RWPE2 (cell line): Measurements from ENCODE around the gene DUOXA1.

Source experiments
- ATAC-seq: fragments of 200-7000 bp; cut with Tn5 transposase; 3 replicates; pipeline ENCODE4 v1.9.1; 2021; ENCODE audit warnings: low read depth
- DNase-seq: peaks from one replicate; pipeline ENCODE4 v3.0.0-alpha.2; 2020; ENCODE audit warnings: low spot score
- H3K27ac ChIP-seq: fragments of 450-650 bp; 2 replicates; pipeline ENCODE4 v1.5.1; 2017; ENCODE audit warnings: mild to moderate bottlenecking; ENCODE audit not compliant: poor library complexity, severe bottlenecking
- H3K27me3 ChIP-seq: fragments of 250-450 bp; sonication (Bioruptor Pico); 2 replicates; pipeline ENCODE4 v1.5.1; 2021; ENCODE audit warnings: mild to moderate bottlenecking, moderate library complexity; ENCODE audit not compliant: insufficient read depth, poor library complexity, severe bottlenecking
- H3K36me3 ChIP-seq: fragments of 250-450 bp; sonication (Bioruptor Pico); 2 replicates; pipeline ENCODE4 v1.5.1; 2020; ENCODE audit warnings: low read depth, mild to moderate bottlenecking, moderate library complexity
- H3K4me1 ChIP-seq: fragments of 250-450 bp; sonication (Bioruptor Pico); 2 replicates; pipeline ENCODE4 v1.5.1; 2021; ENCODE audit warnings: mild to moderate bottlenecking, moderate library complexity; ENCODE audit not compliant: insufficient read depth, poor library complexity, severe bottlenecking
- H3K4me3 ChIP-seq: fragments of 250-450 bp; sonication (Bioruptor Pico); 2 replicates; pipeline ENCODE4 v1.5.1; 2021; ENCODE audit warnings: mild to moderate bottlenecking, moderate library complexity; ENCODE audit not compliant: severe bottlenecking
- H3K9me3 ChIP-seq: fragments of 250-450 bp; sonication (Bioruptor Pico); 2 replicates; pipeline ENCODE4 v1.5.1; 2021; ENCODE audit warnings: mild to moderate bottlenecking, moderate library complexity; ENCODE audit not compliant: severe bottlenecking
- TF ChIP-seq, protein P1 (sequence below): fragments of 450-650 bp; IDR thresholded peaks from one replicate; pipeline ENCODE4 v1.5.1; 2017; ENCODE audit warnings: mild to moderate bottlenecking, moderate library complexity; ENCODE audit not compliant: poor library complexity, severe bottlenecking

DUOXA1 gene

DNA sequence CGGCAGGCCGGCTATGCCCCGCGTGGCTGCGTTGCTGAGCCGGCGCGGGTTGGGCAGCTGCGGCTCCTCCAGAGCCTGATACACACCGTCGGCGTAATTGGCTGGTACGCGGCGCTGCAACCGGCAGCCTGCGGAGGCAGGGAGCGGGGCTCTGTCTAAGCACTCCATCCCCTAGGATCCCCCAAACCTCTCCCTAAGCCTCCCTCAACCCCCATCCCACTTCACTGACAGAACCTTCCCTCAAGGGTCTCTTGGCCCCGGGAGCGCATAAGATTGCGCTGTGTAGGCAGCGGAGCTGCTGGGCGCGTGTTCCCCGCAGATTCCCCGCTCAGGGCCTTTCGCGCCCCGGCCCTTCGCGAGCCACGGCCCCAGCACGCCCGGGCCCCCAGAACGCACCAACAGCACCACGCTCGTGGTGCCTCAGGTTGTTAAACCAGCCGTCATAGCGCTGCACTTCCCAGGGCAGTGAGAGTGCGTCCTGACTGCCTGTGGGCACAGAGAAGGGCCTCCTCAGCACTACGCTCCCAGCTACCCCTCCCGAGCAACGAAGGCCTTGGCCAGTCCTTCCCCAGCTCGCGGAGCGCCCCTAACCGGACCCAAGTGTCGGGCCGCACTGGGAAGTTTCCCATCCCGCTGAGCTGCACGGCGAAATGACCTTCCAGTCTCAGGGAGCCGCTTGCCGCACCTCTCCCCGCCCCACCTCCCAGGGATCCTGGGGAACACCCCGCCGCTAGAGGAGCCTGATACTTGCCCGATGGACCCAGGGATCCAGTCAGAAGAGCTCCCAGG is 16.9 kb downstream of the DUOXA1 start:
- peak; percentile 38 for ATAC-seq

DNA sequence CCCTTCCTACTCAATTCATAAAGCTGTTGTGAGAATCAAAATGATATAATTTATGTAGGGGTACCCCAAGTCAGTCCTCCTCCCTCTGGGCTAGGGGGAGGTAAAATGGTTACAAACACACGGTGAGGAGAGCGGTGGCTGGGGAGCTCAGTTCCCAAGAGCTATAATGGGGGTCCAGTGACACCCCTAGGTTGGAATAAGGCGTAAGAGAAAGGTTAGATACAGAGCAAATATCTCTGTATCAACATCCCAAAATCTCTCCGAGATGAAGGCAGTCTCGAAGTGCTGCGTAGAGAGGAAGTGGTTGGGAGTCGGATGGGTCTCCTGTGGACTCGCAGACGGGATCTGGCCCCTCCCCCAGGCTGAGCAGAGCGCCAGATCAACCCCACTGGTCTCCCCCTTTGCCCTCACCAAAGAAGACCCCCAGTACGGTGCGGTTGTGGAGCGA is 17.5 kb downstream of the DUOXA1 start:
- Histone ChIP-seq H3K4me1 (no peaks in the 10 kb centered on the region), H3K27me3 (peaks cover 70% of the 10 kb centered on the region), H3K36me3 (no peaks in the 10 kb centered on the region), H3K4me3 (no peak overlapping the region), H3K9me3 (no peaks in the 10 kb centered on the region), H3K27ac (no peak overlapping the region)
- no peak; the same call in 2 of the 3 replicates for ATAC-seq
- no peak for DNase-seq
- TF ChIP-seq, protein P1, sequence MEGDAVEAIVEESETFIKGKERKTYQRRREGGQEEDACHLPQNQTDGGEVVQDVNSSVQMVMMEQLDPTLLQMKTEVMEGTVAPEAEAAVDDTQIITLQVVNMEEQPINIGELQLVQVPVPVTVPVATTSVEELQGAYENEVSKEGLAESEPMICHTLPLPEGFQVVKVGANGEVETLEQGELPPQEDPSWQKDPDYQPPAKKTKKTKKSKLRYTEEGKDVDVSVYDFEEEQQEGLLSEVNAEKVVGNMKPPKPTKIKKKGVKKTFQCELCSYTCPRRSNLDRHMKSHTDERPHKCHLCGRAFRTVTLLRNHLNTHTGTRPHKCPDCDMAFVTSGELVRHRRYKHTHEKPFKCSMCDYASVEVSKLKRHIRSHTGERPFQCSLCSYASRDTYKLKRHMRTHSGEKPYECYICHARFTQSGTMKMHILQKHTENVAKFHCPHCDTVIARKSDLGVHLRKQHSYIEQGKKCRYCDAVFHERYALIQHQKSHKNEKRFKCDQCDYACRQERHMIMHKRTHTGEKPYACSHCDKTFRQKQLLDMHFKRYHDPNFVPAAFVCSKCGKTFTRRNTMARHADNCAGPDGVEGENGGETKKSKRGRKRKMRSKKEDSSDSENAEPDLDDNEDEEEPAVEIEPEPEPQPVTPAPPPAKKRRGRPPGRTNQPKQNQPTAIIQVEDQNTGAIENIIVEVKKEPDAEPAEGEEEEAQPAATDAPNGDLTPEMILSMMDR, result no peak

More for the DNA sequence above, 16.9 kb downstream of the DUOXA1 start:
- no peaks in the 10 kb centered on the region for H3K4me1 ChIP-seq
- TF ChIP-seq, protein P1, result no peak
- H3K36me3 ChIP-seq, result no peaks in the 10 kb centered on the region
- DNase-seq, result no peak
- no peak overlapping the region for H3K4me3 ChIP-seq
- H3K9me3 ChIP-seq, result no peaks in the 10 kb centered on the region
- H3K27ac ChIP-seq, result no peak overlapping the region
- peaks cover 77% of the 10 kb centered on the region for H3K27me3 ChIP-seq

DNA sequence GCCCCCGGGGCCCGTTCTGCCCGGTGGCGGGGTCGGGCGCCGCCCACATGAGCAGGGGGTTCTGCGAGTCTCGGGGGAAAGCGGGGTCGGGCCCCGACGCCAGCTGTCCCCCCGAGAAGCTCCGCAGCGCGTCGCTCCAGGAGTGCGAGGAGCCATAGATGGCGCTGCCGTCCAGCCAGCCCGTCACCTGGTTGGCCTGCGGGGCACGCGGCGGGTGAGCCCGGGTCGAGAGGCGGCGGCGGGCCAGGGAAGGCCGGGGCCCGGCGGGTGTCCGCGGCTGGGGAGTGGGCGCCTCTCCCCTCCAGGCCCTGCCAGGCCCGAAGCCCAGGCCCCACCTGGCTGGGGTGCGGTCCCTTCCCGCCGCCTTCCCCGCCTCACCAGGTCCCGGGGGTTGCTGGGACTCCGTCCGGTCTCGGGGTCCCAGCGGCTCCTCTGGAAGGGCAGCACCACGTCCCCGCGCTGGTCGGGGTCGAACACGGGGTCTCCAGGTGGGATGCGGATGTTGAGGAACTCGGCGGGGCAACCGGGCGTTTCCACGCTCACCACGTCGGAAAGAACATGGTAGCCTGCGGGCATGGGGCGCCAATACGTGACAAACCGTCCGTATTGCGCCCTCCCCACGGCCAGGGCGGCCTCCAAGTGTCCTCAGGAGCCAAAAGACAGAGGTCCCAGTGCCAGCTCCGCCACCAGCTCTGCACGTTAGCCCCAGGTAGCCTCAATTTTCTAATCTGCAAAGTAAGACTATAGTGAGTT is 18.1 kb downstream of the DUOXA1 start:
- ATAC-seq, result no peak
- H3K4me3 ChIP-seq, result no peak overlapping the region
- no peaks in the 10 kb centered on the region for H3K4me1 ChIP-seq
- H3K27me3 ChIP-seq, result peaks cover 64% of the 10 kb centered on the region
- TF ChIP-seq, protein P1, result no peak
- no peak for DNase-seq
- no peaks in the 10 kb centered on the region for H3K9me3 ChIP-seq
- no peaks in the 10 kb centered on the region for H3K36me3 ChIP-seq
- no peak overlapping the region for H3K27ac ChIP-seq

DNA sequence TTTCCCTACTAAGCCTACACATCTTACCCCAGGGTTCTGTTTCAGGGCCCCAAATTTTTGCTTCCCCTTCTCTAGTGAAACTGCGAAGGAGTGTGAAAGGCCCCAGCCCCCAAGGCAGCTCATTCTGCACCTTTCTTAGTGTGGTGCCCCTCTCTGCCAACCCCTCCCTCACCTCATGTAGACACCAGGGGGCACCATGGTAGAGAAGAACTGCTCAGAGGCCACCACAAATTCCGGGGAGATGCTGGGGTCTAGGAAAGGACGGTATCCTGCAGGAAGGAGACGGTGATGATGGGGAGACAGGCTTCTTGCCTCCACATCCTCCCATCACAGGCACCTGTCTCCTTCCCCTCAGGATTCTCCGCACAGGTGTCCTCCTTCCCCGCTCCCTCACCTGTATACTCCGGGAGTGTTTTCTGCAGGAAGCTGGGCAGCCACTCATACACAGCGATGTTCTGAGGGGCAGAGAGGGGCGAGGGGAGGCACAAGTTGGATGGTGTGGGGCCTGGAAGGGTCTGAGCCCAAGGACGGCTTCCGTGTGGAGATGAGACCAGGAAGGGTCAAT is 19.3 kb downstream of the DUOXA1 start:
- H3K4me1 ChIP-seq, result no peaks in the 10 kb centered on the region
- H3K27me3 ChIP-seq, result peaks cover 52% of the 10 kb centered on the region
- H3K27ac ChIP-seq, result no peak overlapping the region

More for the DNA sequence above, 19.3 kb downstream of the DUOXA1 start:
- Histone ChIP-seq H3K36me3 (no peaks in the 10 kb centered on the region), H3K4me3 (no peak overlapping the region), H3K9me3 (no peaks in the 10 kb centered on the region)
- TF ChIP-seq, protein P1, result peak; percentile 29
- no peak for DNase-seq
- no peak for ATAC-seq
